Mesendoderm (in vitro differentiated cells): Measurements from ENCODE around the gene MARK4.

Experiments used
- DNase-seq: peaks from one replicate; pipeline ENCODE4 v3.0.0; 2013
- H2AK5ac ChIP-seq: 2 replicates; pipeline ENCODE4 v1.6.1; 2013; ENCODE audit warnings: low read length, inconsistent platforms
- H2BK120ac ChIP-seq: 2 replicates; pipeline ENCODE4 v1.6.1; 2013; ENCODE audit warnings: low read depth, mild to moderate bottlenecking, low read length, moderate library complexity, mixed read lengths
- H2BK15ac ChIP-seq: replicated peaks from 2 replicates; pipeline ENCODE4 v1.6.1; 2013; ENCODE audit warnings: low read depth, mild to moderate bottlenecking, moderate library complexity
- H2BK5ac ChIP-seq: 2 replicates; pipeline ENCODE4 v1.6.1; 2013; ENCODE audit warnings: low read length, inconsistent platforms
- H3K18ac ChIP-seq: 2 replicates; pipeline ENCODE4 v1.6.1; 2013; ENCODE audit warnings: mild to moderate bottlenecking, low read length, mixed read lengths
- H3K23ac ChIP-seq: one replicate; pipeline ENCODE4 v1.6.1; 2013; ENCODE audit warnings: low read length
- H3K27ac ChIP-seq: 2 replicates; pipeline ENCODE4 v1.5.1; 2013; ENCODE audit warnings: low read depth, mild to moderate bottlenecking, inconsistent platforms, low read length, moderate library complexity
- H3K27me3 ChIP-seq: 2 replicates; pipeline ENCODE4 v1.6.1; 2013; ENCODE audit warnings: low read length, control low read depth, mild to moderate bottlenecking, inconsistent platforms; ENCODE audit not compliant: insufficient read depth, poor library complexity
- H3K36me3 ChIP-seq: 2 replicates; pipeline ENCODE4 v1.6.1; 2013; ENCODE audit warnings: low read length, inconsistent platforms; ENCODE audit not compliant: control insufficient read depth, insufficient read depth
- H3K4ac ChIP-seq: one replicate; pipeline ENCODE4 v1.6.1; 2013; ENCODE audit warnings: low read depth, mild to moderate bottlenecking, low read length, moderate library complexity
- H3K4me1 ChIP-seq: 2 replicates; pipeline ENCODE4 v1.6.1; 2013; ENCODE audit warnings: low read depth, low read length, inconsistent platforms; ENCODE audit not compliant: control insufficient read depth
- H3K4me2 ChIP-seq: 2 replicates; pipeline ENCODE4 v1.6.1; 2013; ENCODE audit warnings: low read length
- H3K4me3 ChIP-seq: 2 replicates; pipeline ENCODE4 v1.5.1; 2013; ENCODE audit warnings: mild to moderate bottlenecking, low read length
- H3K56ac ChIP-seq: one replicate; pipeline ENCODE4 v1.6.1; 2013; ENCODE audit warnings: low read length
- H3K79me1 ChIP-seq: 2 replicates; pipeline ENCODE4 v1.6.1; 2013; ENCODE audit warnings: low read length, inconsistent platforms
- H3K79me2 ChIP-seq: 2 replicates; pipeline ENCODE4 v1.6.1; 2013; ENCODE audit warnings: mild to moderate bottlenecking, low read length; ENCODE audit not compliant: control insufficient read depth, insufficient read depth
- H3K9ac ChIP-seq: 2 replicates; pipeline ENCODE4 v1.6.1; 2013; ENCODE audit warnings: low read length, inconsistent platforms
- H4K5ac ChIP-seq: one replicate; pipeline ENCODE4 v1.6.1; 2013; ENCODE audit warnings: low read length
- H4K8ac ChIP-seq: one replicate; pipeline ENCODE4 v1.6.1; 2013; ENCODE audit warnings: low read depth, mild to moderate bottlenecking, control low read depth, low read length, moderate library complexity
- WGBS: extraction: QIAGEN DNeasy Blood & Tissue Kit; methylation state at CpG from one replicate; pipeline ENCODE4 v1.1.7; 2013; ENCODE audit warnings: low lambda C conversion rate, missing lambda C conversion rate; ENCODE audit not compliant: insufficient coverage; ENCODE audit errors: extremely low coverage; 5-methylcytosine and 5-hydroxymethylcytosine counted together

Gene MARK4

DNA sequence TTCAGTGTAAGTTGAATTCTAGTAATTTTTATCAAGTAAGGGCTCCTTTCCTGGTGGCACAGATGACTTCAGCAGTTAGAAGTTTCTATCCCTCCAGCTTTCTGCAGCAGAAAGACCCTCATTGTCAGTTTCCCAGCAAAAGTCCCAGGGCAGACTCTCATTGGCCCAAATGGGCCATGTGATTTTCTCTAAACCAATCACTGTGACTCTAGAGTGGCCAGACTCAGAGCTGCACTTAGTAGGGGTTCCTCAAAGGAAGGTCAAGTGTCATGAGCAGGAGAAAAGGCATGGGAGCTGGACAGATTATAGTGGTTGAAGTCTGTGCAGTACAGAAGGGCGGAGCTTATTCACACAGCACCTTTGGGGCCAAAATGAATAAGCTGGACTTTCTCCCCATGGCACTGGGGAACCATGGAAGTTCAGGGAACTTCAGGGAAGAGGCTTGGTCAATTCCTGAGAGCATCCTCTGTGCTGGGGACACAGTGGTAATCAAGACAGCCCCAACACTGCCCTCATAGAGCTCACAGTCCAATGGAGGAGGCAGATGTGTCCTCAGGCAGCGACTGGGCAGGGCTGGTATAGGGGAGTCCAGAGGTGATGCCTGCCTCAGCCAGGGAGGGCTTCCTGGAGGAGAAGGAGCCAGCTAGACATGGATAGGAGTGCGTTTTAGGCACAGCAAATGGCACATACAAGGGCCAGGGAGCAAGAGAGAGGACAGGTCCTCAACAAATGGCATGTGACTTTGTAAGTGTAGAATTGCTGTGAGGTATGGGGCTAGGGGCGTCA is 53.3 kb downstream of the MARK4 start:
- Histone ChIP-seq H3K4me1 (no peaks in the 10 kb centered on the region), H3K27ac (no peak overlapping the region), H3K9ac (no peak overlapping the region), H3K18ac (no peak overlapping the region), H2BK5ac (no peak overlapping the region), H3K56ac (no peak overlapping the region), H3K79me1 (no peaks in the 10 kb centered on the region), H3K4me3 (no peak overlapping the region), H3K79me2 (no peaks in the 10 kb centered on the region), H3K27me3 (no peaks in the 10 kb centered on the region), H4K8ac (no peak overlapping the region), H2BK120ac (no peak overlapping the region), H3K4me2 (no peak overlapping the region), H4K5ac (no peak overlapping the region), H3K36me3 (peaks cover 2% of the 10 kb centered on the region), H2AK5ac (no peak overlapping the region), H3K23ac (no peak overlapping the region), H2BK15ac (no peak overlapping the region), H3K4ac (no peak overlapping the region)
- no peak for DNase-seq
- WGBS = no CpG with 5 or more reads among the region's 4 CpGs

DNA sequence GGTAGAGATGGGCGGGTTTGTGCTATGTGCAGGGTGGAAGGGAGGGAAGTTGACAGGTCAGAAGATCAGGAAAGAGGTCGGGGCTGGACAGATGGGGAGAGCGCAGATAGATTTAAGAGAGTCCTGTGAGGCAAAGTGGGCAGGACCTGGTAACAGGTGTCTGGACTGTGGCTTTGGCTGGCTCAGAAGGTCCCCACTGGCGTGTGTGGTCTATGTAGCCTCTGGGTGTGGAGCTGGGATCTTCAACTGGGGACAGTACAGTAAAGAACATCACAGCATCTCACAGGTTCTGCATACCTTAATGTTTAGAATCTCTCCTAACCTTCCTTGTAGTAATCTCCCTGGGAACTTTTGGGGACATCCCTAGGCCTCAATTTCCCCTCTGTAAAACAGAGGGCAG is 53.9 kb downstream of the MARK4 start:
- H3K4me2 ChIP-seq = no peak overlapping the region
- WGBS = no CpG with 5 or more reads among the region's 4 CpGs

DNA sequence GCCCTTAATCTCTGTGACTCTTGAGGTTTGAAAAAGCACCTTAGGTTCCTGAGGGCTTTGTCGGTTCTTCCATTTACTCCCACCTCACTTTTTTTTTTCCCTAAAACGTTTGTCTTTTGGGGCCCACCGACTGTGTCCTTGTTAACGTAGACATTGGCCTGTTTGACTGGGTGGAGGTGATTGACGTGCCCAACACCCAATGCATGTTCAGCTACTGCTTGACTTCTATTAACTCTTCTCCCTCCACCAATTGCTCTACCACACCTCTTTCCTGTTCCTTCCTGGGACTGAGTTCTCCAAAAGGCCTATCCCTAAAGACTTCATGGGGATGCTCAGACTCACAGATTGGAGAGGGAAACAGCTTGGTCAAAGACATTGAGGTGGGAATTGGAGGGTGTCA is 54.4 kb downstream of the MARK4 start:
- Histone ChIP-seq H3K27me3 (no peaks in the 10 kb centered on the region), H2BK15ac (no peak overlapping the region)
- WGBS = no CpG with 5 or more reads among the region's 5 CpGs

More for the DNA sequence above, 53.9 kb downstream of the MARK4 start:
- no peak overlapping the region for H2BK120ac ChIP-seq
- no peak overlapping the region for H3K56ac ChIP-seq
- H3K23ac ChIP-seq = no peak overlapping the region
- H3K79me2 ChIP-seq = no peaks in the 10 kb centered on the region
- H3K4me1 ChIP-seq = no peaks in the 10 kb centered on the region
- H3K36me3 ChIP-seq = no peaks in the 10 kb centered on the region
- H3K27me3 ChIP-seq = no peaks in the 10 kb centered on the region
- H2BK15ac ChIP-seq = no peak overlapping the region
- no peak overlapping the region for H3K9ac ChIP-seq
- no peak overlapping the region for H4K5ac ChIP-seq
- no peak overlapping the region for H4K8ac ChIP-seq
- H3K79me1 ChIP-seq = no peaks in the 10 kb centered on the region
- no peak overlapping the region for H3K27ac ChIP-seq
- no peak overlapping the region for H3K4me3 ChIP-seq
- H2AK5ac ChIP-seq = no peak overlapping the region
- no peak overlapping the region for H3K4ac ChIP-seq
- H2BK5ac ChIP-seq = no peak overlapping the region
- H3K18ac ChIP-seq = no peak overlapping the region
- DNase-seq = no peak

DNA sequence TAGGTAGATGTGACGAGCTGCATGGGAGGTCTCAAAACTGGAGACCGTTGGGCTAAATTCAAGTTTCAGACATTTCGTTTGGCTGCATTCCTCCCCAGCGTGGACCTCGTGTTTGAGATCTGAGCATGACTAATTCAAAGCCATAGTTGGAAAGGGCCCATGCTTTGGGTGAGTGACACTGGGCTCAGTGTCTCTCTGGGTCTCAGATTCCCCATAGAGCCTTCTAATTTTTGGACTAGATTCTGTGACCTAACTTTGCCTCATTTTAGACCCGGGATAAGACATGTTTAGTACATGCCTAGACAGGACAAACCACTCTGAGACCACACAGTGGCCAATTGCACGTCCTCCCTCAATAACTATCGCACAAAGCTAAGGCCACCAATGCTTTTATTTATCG is 55.0 kb downstream of the MARK4 start:
- no peak overlapping the region for H3K9ac ChIP-seq
- no peaks in the 10 kb centered on the region for H3K36me3 ChIP-seq
- WGBS = no CpG with 5 or more reads among the region's 9 CpGs

More for the DNA sequence above, 54.4 kb downstream of the MARK4 start:
- no peaks in the 10 kb centered on the region for H3K79me1 ChIP-seq
- H3K4me3 ChIP-seq = no peak overlapping the region
- H2AK5ac ChIP-seq = no peak overlapping the region
- H3K23ac ChIP-seq = no peak overlapping the region
- H4K5ac ChIP-seq = no peak overlapping the region
- H3K36me3 ChIP-seq = no peaks in the 10 kb centered on the region
- H3K4me2 ChIP-seq = no peak overlapping the region
- no peak overlapping the region for H4K8ac ChIP-seq
- H3K79me2 ChIP-seq = no peaks in the 10 kb centered on the region
- no peak overlapping the region for H3K18ac ChIP-seq
- peak; percentile 61 for DNase-seq
- no peaks in the 10 kb centered on the region for H3K4me1 ChIP-seq
- H2BK5ac ChIP-seq = no peak overlapping the region
- H2BK120ac ChIP-seq = no peak overlapping the region
- H3K56ac ChIP-seq = no peak overlapping the region
- no peak overlapping the region for H3K27ac ChIP-seq
- H3K9ac ChIP-seq = no peak overlapping the region
- no peak overlapping the region for H3K4ac ChIP-seq

DNA sequence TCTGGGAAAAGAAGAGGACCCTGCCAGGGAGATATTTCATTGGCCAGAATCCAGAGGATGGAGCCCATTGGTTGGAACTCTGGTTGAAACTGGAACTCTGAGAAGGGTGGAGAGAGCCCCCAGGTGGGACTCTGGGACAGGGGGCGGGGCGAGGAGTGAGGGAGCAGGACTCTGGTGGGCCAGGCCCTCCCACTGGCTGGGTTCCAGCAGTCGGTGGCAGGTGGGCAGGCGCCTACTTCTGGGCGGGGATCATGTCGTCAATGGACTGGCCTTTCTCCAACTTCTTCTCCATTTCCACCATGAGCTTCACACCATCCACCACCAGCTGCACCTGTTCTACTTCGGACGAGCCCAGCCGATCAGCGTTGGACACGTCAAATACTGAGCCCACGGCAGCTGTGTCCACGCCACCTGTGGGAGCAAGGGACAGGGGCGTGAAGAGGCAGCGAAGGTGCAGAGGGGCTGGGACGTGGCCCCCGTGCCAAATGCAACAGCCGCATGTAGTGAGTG is 55.5 kb downstream of the MARK4 start:
- WGBS = no CpG with 5 or more reads among the region's 18 CpGs
- H3K9ac ChIP-seq = no peak overlapping the region
- H4K8ac ChIP-seq = no peak overlapping the region
- H3K56ac ChIP-seq = no peak overlapping the region
- H4K5ac ChIP-seq = no peak overlapping the region
- no peak overlapping the region for H2BK120ac ChIP-seq
- H3K4me2 ChIP-seq = no peak overlapping the region
- no peak overlapping the region for H3K27ac ChIP-seq
- no peaks in the 10 kb centered on the region for H3K36me3 ChIP-seq
- DNase-seq = peak; percentile 44
- H3K18ac ChIP-seq = no peak overlapping the region
- no peaks in the 10 kb centered on the region for H3K27me3 ChIP-seq
- H3K4me3 ChIP-seq = no peak overlapping the region
- H3K4ac ChIP-seq = no peak overlapping the region
- no peak overlapping the region for H3K23ac ChIP-seq
- H2BK5ac ChIP-seq = no peak overlapping the region
- no peaks in the 10 kb centered on the region for H3K79me2 ChIP-seq
- no peak overlapping the region for H2BK15ac ChIP-seq
- no peaks in the 10 kb centered on the region for H3K79me1 ChIP-seq
- no peaks in the 10 kb centered on the region for H3K4me1 ChIP-seq
- H2AK5ac ChIP-seq = no peak overlapping the region

More for the DNA sequence above, 55.0 kb downstream of the MARK4 start:
- Histone ChIP-seq H2BK15ac (no peak overlapping the region), H3K27ac (no peak overlapping the region), H3K4me3 (no peak overlapping the region), H3K18ac (no peak overlapping the region), H2BK120ac (no peak overlapping the region), H3K56ac (no peak overlapping the region), H2BK5ac (no peak overlapping the region), H3K4me1 (no peaks in the 10 kb centered on the region), H2AK5ac (no peak overlapping the region), H4K5ac (no peak overlapping the region), H3K27me3 (no peaks in the 10 kb centered on the region), H3K79me1 (no peaks in the 10 kb centered on the region), H3K79me2 (no peaks in the 10 kb centered on the region), H3K4me2 (no peak overlapping the region), H3K23ac (no peak overlapping the region), H3K4ac (no peak overlapping the region), H4K8ac (no peak overlapping the region)
- no peak for DNase-seq

DNA sequence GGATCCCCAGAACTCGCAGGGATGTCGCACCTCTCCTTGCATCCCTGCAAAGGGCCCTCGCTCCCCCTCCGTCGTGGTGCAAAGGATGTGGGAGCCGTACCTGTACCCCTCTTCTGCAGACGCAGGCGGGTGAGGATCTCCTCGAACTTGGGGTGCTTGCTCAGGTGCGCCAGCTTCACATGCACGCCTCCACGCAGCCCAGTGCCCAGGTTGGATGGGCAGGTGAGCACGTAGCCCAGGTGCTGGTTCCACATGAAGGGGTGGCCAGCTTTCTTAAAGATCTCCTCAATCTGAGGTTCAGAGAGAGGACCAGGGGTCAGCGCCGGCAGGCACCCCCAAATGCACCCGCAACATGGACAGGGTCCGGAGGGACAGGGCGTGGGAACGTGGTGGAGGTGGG is 56.3 kb downstream of the MARK4 start:
- no peak overlapping the region for H3K27ac ChIP-seq
- no peaks in the 10 kb centered on the region for H3K36me3 ChIP-seq
- no peak for DNase-seq
- H4K8ac ChIP-seq = no peak overlapping the region
- H3K18ac ChIP-seq = no peak overlapping the region
- H3K4me1 ChIP-seq = no peaks in the 10 kb centered on the region
- no peak overlapping the region for H3K4me2 ChIP-seq
- no peaks in the 10 kb centered on the region for H3K79me2 ChIP-seq
- no peak overlapping the region for H3K23ac ChIP-seq
- H3K79me1 ChIP-seq = no peaks in the 10 kb centered on the region
- no peak overlapping the region for H2BK5ac ChIP-seq
- H3K9ac ChIP-seq = no peak overlapping the region
- H3K4me3 ChIP-seq = no peak overlapping the region
- no peak overlapping the region for H3K4ac ChIP-seq
- H3K27me3 ChIP-seq = no peaks in the 10 kb centered on the region
- no peak overlapping the region for H2BK120ac ChIP-seq
- no peak overlapping the region for H3K56ac ChIP-seq
- H4K5ac ChIP-seq = no peak overlapping the region
- no peak overlapping the region for H2AK5ac ChIP-seq
- no CpG with 5 or more reads among the region's 19 CpGs for WGBS
- H2BK15ac ChIP-seq = no peak overlapping the region
